HG03558 (cell line): ENCODE measurements around the gene EYS.

Source experiments
- ATAC-seq: cut with Tn5 transposase; IDR thresholded peaks from one replicate; pipeline ENCODE4 v1.9.1; 2021; ENCODE audit warnings: moderate number of reproducible peaks; ENCODE audit not compliant: unreplicated experiment; ENCODE audit errors: extremely low read depth

The EYS gene

GRCh38 chr6:65707126-65707826, at the start of gene EYS:
Gene EYS (minus strand): TSS chr6:65707226. CDS start chr6:65495410, 211,816 bp downstream.
- ATAC-seq: no peak

GRCh38 chr6:65746302-65746701, 39.3 kb upstream of the EYS start:
- ATAC-seq: no peak

- no peak for ATAC-seq
Measured at GRCh38 chr6:65745614-65746013, 38.6 kb upstream of the EYS start.

- ATAC-seq: no peak
Measured at GRCh38 chr6:65728879-65729479, 22.0 kb upstream of the EYS start.

GRCh38 chr6:65719101-65719500, 12.1 kb upstream of the EYS start:
- no peak for ATAC-seq

- no peak for ATAC-seq
Measured at GRCh38 chr6:65711531-65711930, 4.5 kb upstream of the EYS start.

GRCh38 chr6:65709099-65709830, 2.2 kb upstream of the EYS start:
- no peak for ATAC-seq

GRCh38 chr6:65708162-65708561, 1.1 kb upstream of the EYS start:
- ATAC-seq: no peak

GRCh38 chr6:65706436-65706835, 590 bp downstream of the EYS start:
- no peak for ATAC-seq

GRCh38 chr6:65701325-65701724, 5.7 kb downstream of the EYS start:
- ATAC-seq: no peak

- ATAC-seq: no peak
Measured at GRCh38 chr6:65700561-65700960, 6.5 kb downstream of the EYS start.

GRCh38 chr6:65692109-65692508, 14.9 kb downstream of the EYS start:
- ATAC-seq: no peak

- no peak for ATAC-seq
Measured at GRCh38 chr6:65680232-65680631, 26.8 kb downstream of the EYS start.

GRCh38 chr6:65671922-65672321, 35.1 kb downstream of the EYS start:
- no peak for ATAC-seq

- ATAC-seq: no peak
Measured at GRCh38 chr6:65667916-65668656, 38.9 kb downstream of the EYS start.

- ATAC-seq: no peak
Measured at GRCh38 chr6:65650086-65650485, 56.9 kb downstream of the EYS start.

- no peak for ATAC-seq
Measured at GRCh38 chr6:65649392-65649791, 57.6 kb downstream of the EYS start.

GRCh38 chr6:65646544-65646943, 60.5 kb downstream of the EYS start:
- ATAC-seq: no peak

GRCh38 chr6:65642776-65643175, 64.2 kb downstream of the EYS start:
- no peak for ATAC-seq

GRCh38 chr6:65638047-65638831, 68.8 kb downstream of the EYS start:
- ATAC-seq: no peak
